PC-3 (cell line): ENCODE results near the gene MAN2A2.

Source experiments
- EZH2 ChIP-seq: fragments of 300-600 bp; sonication (generic); IDR thresholded peaks from one replicate; pipeline ENCODE4 v1.6.1; 2017; ENCODE audit warnings: antibody characterized with exemption, mild to moderate bottlenecking, low read length; ENCODE audit not compliant: unreplicated experiment
- EZH2phosphoT487 ChIP-seq: fragments of 300-600 bp; sonication (generic); IDR thresholded peaks from 2 replicates; pipeline ENCODE4 v1.6.1; 2018; ENCODE audit warnings: mild to moderate bottlenecking, antibody characterized with exemption, low read length, borderline replicate concordance
- TF ChIP-seq, protein P1 (sequence below): fragments of 300-600 bp; sonication (generic); conservative IDR thresholded peaks from 2 replicates; pipeline ENCODE4 v1.5.1; 2017; ENCODE audit warnings: antibody characterized with exemption, low read depth, mild to moderate bottlenecking, low read length

DNA sequence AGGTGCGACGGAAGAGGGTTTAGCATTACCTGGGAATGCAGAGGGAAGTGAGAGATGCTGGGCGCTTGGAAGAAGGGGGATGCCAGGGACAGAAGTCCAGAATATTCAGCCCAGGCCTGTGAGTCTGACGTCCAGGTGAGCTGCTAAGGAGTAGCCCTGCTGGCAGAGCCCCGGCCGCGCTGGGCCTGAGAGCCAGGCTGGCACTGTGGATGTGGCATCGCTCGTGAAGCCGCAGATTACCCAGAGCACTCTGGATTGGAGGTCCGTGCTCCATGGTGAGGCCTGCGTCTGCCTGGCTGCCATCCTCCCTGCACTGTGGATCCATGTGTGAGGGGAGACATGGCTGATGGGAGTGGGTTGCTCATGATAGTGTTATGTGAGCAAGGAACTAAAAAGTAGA, 14.5 kb downstream of the MAN2A2 start:
- TF ChIP-seq, protein P1, sequence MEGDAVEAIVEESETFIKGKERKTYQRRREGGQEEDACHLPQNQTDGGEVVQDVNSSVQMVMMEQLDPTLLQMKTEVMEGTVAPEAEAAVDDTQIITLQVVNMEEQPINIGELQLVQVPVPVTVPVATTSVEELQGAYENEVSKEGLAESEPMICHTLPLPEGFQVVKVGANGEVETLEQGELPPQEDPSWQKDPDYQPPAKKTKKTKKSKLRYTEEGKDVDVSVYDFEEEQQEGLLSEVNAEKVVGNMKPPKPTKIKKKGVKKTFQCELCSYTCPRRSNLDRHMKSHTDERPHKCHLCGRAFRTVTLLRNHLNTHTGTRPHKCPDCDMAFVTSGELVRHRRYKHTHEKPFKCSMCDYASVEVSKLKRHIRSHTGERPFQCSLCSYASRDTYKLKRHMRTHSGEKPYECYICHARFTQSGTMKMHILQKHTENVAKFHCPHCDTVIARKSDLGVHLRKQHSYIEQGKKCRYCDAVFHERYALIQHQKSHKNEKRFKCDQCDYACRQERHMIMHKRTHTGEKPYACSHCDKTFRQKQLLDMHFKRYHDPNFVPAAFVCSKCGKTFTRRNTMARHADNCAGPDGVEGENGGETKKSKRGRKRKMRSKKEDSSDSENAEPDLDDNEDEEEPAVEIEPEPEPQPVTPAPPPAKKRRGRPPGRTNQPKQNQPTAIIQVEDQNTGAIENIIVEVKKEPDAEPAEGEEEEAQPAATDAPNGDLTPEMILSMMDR = no peak
- no peak for TF ChIP-seq EZH2phosphoT487
- no peak for TF ChIP-seq EZH2
